Kidney (tissue), 14 donors: Measurements from ENCODE around the gene ANO1. TPM values are rescaled to one million over a fixed set of nuclear protein-coding genes. Genes with fewer than 3 reads are reported as not detected.

Experiments
- DNase-seq, 5 donors: peaks; one replicate each; pipeline ENCODE4 v3.0.0-alpha.2; 2013 to 2020
- FAIRE-seq: peaks from 2 replicates; lab custom pipeline; 2012; peaks lifted over from hg19 to GRCh38; lab: Jason Lieb, UNC
- H3K27ac ChIP-seq, 2 donors: one replicate each; pipeline ENCODE4 v1.7.0; 2013; ENCODE audit warnings: low read depth in 2 of 2, low read length in 2 of 2, inconsistent platforms in 1 of 2
- H3K27me3 ChIP-seq: one replicate; pipeline ENCODE4 v1.7.1; 2013; ENCODE audit warnings: low read length, inconsistent platforms; ENCODE audit not compliant: control insufficient read depth, insufficient read depth
- H3K36me3 ChIP-seq, 3 donors: one replicate each; pipeline versions ENCODE4 v1.7.0 to v1.7.1; 2013; ENCODE audit warnings: low read length in 3 of 3, control low read depth in 1 of 3, inconsistent platforms in 1 of 3; ENCODE audit not compliant: insufficient read depth in 3 of 3, control insufficient read depth in 2 of 3
- H3K4me1 ChIP-seq, 3 donors: one replicate each; pipeline versions ENCODE4 v1.7.0 to v1.7.1; 2013; ENCODE audit warnings: low read length in 3 of 3, inconsistent platforms in 1 of 3, low read depth in 1 of 3; ENCODE audit not compliant: control insufficient read depth in 2 of 3, insufficient read depth in 2 of 3
- H3K4me3 ChIP-seq, 3 donors: one replicate each; pipeline versions ENCODE4 v1.7.0 to v1.8.1; 2013; ENCODE audit warnings: low read length in 3 of 3, control low read depth in 1 of 3, inconsistent platforms in 1 of 3
- H3K9ac ChIP-seq, 3 donors: one replicate each; pipeline versions ENCODE4 v1.7.0 to v1.7.1; 2013; ENCODE audit warnings: low read length in 3 of 3, control low read depth in 1 of 3, inconsistent platforms in 1 of 3
- H3K9me3 ChIP-seq, 3 donors: one replicate each; pipeline versions ENCODE4 v1.7.0 to v1.7.1; 2013; ENCODE audit warnings: low read length in 3 of 3, control low read depth in 1 of 3, inconsistent platforms in 1 of 3; ENCODE audit not compliant: control insufficient read depth in 2 of 3, insufficient read depth in 1 of 3
- CTCF ChIP-seq: IDR thresholded peaks from 3 replicates; pipeline ENCODE4 v1.5.1; 2012; ENCODE audit warnings: mild to moderate bottlenecking, moderate library complexity, borderline replicate concordance; ENCODE audit not compliant: insufficient read depth; ENCODE audit errors: extremely low read depth
- intact Hi-C: fragments of 100-400 bp; cut with DNase I; formaldehyde crosslinking; loops from one replicate; pipeline ENCODE4 v1.11.1; 2022
- polyA plus RNA-seq: library from polyadenylated mRNA; stranded (reverse); fragments of 350-450 nt; fragmentation: Illumina TruSeq; extraction: RNeasy Lipid Tissue Mini Kit (QIAGEN cat#74804); gene quantifications from one replicate; pipeline ENCODE4 v1.2.3, GENCODE V29; 2014; ENCODE audit warnings: low read depth, low replicate concordance; ENCODE audit not compliant: insufficient read depth
- total RNA-seq: library from RNA; stranded (reverse); fragmentation: NEBNext Ultra II Directional; extraction: Animal tissue kit (Norgen Biotek cat#: 25700); gene quantifications from one replicate; pipeline ENCODE4 v1.2.1, GENCODE V29; 2021
- donor health status: control.
- donor health status: control.
- donor health status: control.
- donor health status: control.
- donor health status: control.
- donor health status: DM: yes; HTN: yes; CAD: no.
- donor health status: Normal renal cell carcinoma (clear cell type).

Gene ANO1
- total and polyA plus RNA-seq, 2 donors from 2014 or later = 2.0 to 15.1 TPM

- no peak for FAIRE-seq
- no peak for TF ChIP-seq CTCF
These were observed 153.0 kb downstream of the ANO1 start for GRCh38 chr11:70230840-70231710.

GRCh38 chr11:70233034-70233433, 154.9 kb downstream of the ANO1 start:
- FAIRE-seq = no peak
- Histone ChIP-seq H3K27ac (no peak overlapping the region), H3K9ac (no peak overlapping the region), H3K9me3 (no peaks in the 10 kb centered on the region), H3K4me3 (no peak overlapping the region), H3K27me3 (no peaks in the 10 kb centered on the region), H3K4me1 (no peaks in the 10 kb centered on the region), H3K36me3 (no peaks in the 10 kb centered on the region)
- intact Hi-C loops = no loop called here
- no peak for TF ChIP-seq CTCF
- DNase-seq = no peak

More at GRCh38 chr11:70230840-70231710, 153.0 kb downstream of the ANO1 start:
- Histone ChIP-seq H3K9me3 (no peaks in the 10 kb centered on the region), H3K36me3 (no peaks in the 10 kb centered on the region), H3K27me3 (no peaks in the 10 kb centered on the region), H3K4me3 (no peak overlapping the region), H3K27ac (no peak overlapping the region), H3K9ac (no peak overlapping the region), H3K4me1 (peaks cover 0 to 1% (median 0%) of the 10 kb centered on the region in 3 donors)
- intact Hi-C loops = no loop called here
- DNase-seq = peak in 1 of 5 donors; percentile 55

- intact Hi-C loops = no loop called here
- DNase-seq (no peak), FAIRE-seq (no peak)
- Histone ChIP-seq H3K27me3 (no peaks in the 10 kb centered on the region), H3K4me3 (no peak overlapping the region), H3K27ac (no peak overlapping the region), H3K9ac (no peak overlapping the region), H3K4me1 (no peaks in the 10 kb centered on the region), H3K36me3 (no peaks in the 10 kb centered on the region), H3K9me3 (no peaks in the 10 kb centered on the region)
- no peak for TF ChIP-seq CTCF
These were observed 155.4 kb downstream of the ANO1 start for GRCh38 chr11:70233511-70233934.
